NCI-H524 (cell line): ENCODE data around the gene MRPS12.

Source experiments
- DNase-seq, 2 experiments: peaks; one replicate each; lab custom pipeline; 2025; lab: John Stamatoyannopoulos, UW

MRPS12 gene

DNA sequence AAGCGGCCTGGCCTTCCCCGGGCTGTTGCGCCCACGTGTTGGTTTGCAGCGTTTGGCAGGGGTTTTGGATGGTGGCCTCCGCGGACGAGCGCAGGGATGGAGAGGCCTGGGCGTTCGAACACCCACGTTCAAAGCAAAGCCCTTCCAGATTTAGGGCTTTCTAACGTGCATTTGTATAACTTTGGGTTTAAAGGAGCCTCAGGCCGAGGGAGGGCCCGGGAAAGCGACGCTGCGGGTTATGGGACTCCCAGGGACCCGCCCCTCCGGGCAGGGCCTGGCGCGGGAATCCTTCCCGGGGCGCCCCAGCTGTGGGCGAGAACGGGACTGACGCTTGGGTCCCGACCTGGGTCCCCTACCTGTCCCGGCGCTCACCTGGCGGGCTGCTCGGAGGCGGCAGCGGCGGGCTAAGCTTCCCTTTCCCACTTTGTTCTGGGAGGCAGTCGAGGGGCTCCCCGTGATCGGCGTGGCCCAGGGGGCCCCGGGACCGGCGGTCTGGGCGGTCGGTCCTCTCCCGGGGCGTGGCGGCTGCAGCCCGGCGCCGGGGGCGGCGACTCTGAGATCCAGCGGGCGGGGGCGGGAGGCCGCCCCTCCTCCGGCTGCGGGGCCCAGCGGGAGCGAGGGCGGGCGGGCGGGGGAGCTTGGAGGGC lies 44.6 kb downstream of the MRPS12 start, which contains the start of gene FBXO17:
TSS of gene FBXO17 (minus strand) at position 529 of the 647 bp plus-strand sequence. CDS start 25,423 bp downstream, outside the sequence.
- DNase-seq, result no peak

DNA sequence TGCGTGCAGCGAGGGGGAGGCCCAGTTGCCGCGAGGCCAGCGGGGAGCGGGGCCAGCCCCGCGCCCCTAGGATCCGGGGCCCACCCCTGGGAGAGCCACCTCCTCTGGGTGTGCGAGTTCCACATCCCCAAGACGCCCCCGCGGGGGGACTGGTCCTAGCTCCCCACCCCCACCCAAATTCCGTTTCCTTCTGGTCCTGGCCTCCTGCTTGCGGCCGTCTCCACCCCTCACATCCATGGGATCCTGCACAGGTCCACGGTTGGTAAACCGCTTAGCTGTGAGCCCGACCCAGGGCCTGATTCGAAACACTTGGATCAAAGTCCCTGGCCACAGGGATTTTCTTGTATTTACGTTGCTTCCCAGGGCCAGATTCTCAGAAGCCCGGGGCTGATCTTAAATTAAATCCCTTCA lies 45.1 kb downstream of the MRPS12 start:
- peak in 1 of 2 experiments; percentile 14 for DNase-seq

DNA sequence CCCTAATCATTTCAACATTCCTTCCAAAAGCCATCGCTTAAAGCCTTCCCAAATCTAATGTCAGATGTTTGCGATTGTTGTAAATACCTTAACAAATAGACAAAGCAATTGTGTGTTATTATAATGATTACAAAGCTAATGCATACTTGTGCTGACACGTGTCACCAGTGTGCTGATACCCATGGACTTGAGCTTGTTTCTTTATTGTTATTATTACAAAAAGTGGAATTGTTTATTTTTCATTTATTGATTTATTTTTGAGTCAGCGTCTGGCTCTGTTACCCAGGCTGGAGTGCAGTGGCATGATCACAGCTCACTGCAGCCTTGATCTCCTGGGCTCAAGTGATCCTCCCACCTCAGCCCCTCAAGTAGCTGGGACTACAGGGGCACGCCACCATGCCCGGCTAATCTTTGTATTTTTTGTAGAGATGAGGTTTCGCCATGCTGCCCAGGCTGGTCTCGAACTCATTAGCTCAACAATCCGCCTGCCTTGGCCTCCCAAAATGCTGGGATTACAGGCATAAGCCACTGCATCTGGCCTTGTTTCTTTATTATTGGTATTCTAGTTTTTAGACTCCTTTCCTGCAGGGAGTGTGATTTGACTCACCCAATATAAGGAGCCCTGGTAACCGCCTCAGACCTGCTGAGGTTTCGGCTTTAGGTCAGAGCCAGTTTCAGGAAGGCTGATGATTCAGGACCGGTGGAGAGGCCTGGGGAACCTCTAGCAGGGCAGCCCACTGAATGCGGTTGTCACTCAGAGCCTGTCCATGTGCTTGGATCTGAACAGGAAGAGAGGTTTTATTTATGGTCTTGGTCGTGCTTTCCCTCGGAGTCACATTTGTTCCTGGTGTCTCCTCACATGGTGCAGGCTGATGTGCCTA lies 46.9 kb downstream of the MRPS12 start:
- DNase-seq, result no peak

DNA sequence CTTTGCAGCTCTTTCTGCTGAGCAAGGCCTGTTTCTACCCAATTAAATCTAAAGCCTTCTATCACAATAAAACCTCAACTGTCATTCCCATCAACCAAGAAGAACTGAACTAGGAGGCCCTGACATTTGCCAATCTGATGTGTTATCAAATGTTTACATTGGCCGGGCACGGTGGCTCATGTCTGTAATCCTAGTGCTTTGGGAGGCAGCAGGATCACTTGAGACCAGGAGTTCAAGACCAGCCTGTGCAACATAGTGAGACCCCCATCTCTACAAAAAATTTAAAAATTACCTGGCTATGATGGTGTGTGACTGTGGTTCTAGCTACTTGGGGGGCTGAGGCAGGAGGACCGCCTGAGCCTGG lies 47.6 kb downstream of the MRPS12 start:
- no peak for DNase-seq

DNA sequence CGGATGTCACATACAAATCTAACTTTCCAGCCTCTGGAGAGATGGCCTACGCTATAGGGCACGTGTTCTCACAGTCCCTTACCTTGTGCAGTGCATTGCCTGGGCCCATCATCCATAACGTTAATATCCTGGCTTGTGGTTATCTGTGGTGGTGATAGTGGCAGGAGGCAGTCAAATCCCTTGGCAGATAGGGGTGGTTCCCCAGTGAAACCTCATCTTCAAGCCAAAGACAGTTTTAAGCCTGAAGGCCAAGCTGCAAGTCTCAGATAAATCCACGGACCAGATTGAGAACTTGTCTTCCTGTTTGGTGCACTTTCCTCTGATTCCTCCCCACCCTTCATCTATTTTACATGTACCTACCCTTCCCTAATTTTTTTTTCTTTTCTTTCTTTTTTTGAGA lies 49.1 kb downstream of the MRPS12 start:
- no peak for DNase-seq

DNA sequence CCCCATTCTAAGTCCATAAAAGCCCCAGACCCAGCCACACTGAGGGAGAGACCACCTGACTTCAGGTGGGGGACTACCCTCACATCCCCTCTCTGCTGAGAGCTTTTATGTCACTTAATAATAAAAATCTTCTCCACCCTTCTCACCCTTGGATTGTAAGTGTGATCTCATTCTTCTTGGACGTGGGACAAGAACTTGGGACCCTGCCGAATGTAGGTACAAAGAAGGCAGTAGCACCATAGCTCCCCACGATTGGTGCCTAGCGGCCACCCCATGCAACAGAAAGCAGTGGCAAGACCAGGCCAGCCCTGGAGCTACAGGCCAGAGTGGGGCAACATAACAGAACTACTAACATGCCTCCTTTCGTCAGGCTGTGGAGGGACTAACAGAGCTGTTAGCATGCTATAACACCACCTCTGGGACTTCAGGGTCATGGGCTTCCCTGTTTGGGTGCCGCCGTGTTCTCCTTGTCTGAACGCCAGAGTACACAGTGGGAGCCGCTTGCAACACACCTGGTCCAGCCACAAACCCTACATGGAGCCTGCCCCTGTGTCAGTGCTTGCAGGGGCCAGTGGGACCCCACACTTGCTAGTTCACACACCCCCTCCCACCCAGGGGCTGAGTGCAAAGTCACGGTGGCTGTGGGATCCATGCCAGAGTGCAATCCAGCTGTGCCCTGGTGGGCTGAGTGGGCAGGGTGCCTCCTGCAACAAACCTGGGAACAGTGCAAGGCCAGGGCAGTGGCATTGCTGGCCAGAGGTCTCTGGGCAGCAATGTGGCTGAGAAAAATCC lies 50.0 kb downstream of the MRPS12 start:
- no peak for DNase-seq
